Sigmoid colon (tissue), 3 donors: ENCODE results near the gene GBP5.

Source experiments
- POLR2A ChIP-seq, 2 donors: fragments of 450-650 bp; IDR thresholded peaks; one replicate each; pipeline ENCODE4 v1.6.1; 2016; ENCODE audit warnings: antibody characterized with exemption in 2 of 2, mild to moderate bottlenecking in 2 of 2, moderate library complexity in 2 of 2
- TF ChIP-seq, protein P1 (sequence below), 4 experiments: fragments of 450-650 bp in 3 of 4; fragments of 200-600 bp in 1 of 4; IDR thresholded peaks; one replicate each; pipeline ENCODE4 v1.5.1; 2016 to 2019; ENCODE audit warnings: antibody characterized with exemption in 4 of 4, mild to moderate bottlenecking in 3 of 4, moderate library complexity in 2 of 4

DNA sequence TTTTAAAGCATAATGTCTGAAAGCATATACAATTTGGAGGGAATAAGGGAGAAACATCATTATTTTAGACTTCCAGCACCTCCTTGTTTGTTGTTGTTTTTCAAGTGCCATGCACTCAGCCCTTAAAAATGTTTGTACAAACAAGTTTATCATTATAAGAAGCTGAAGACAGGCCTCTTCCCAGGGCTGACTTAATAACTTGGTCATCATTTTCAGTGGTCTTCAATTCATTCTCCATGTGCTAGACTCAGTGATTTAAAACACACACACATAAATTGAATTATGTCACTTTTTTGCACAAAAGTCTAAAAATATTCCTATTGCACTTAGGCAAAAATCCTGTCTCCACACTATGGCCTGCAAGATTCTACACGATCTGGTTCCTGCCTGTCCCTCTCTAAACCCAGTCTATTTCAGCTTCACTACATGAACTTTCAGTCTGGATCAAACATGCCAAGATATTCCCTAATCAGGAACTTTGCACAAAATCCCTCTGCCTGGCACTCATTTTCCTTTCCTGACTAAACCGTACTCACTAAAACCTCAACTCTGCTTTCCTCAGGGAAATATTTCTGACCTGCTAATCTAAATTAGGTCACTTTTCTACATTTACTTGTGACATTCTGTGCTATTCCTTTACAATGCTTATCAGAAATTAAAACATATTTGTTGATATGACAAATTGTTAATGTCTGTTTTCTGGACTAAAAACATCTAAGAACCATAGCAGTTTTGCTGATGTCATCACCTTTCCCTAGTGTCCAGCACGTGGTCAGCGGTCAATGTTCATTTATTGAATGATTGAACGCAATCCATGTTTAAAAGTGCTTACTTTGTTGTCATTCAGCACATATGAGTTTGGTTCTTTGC lies 14.8 kb upstream of the GBP5 start:
- TF ChIP-seq, protein P1, sequence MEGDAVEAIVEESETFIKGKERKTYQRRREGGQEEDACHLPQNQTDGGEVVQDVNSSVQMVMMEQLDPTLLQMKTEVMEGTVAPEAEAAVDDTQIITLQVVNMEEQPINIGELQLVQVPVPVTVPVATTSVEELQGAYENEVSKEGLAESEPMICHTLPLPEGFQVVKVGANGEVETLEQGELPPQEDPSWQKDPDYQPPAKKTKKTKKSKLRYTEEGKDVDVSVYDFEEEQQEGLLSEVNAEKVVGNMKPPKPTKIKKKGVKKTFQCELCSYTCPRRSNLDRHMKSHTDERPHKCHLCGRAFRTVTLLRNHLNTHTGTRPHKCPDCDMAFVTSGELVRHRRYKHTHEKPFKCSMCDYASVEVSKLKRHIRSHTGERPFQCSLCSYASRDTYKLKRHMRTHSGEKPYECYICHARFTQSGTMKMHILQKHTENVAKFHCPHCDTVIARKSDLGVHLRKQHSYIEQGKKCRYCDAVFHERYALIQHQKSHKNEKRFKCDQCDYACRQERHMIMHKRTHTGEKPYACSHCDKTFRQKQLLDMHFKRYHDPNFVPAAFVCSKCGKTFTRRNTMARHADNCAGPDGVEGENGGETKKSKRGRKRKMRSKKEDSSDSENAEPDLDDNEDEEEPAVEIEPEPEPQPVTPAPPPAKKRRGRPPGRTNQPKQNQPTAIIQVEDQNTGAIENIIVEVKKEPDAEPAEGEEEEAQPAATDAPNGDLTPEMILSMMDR (IDR thresholded peaks at IDR 0.05): no peak
- TF ChIP-seq POLR2A (IDR thresholded peaks at IDR 0.05): no peak
